ENCODE data around the gene FRMPD1.
"Not testable (repeated sequence)": the region's sequence is repeated elsewhere in the genome, so short reads cannot be mapped to it uniquely, and the experiment has no call there.

FRMPD1 gene

GRCh38 chr9:37747271-37747753 lies 96.6 kb downstream of the FRMPD1 start:
- TF ChIP-seq, protein P1, sequence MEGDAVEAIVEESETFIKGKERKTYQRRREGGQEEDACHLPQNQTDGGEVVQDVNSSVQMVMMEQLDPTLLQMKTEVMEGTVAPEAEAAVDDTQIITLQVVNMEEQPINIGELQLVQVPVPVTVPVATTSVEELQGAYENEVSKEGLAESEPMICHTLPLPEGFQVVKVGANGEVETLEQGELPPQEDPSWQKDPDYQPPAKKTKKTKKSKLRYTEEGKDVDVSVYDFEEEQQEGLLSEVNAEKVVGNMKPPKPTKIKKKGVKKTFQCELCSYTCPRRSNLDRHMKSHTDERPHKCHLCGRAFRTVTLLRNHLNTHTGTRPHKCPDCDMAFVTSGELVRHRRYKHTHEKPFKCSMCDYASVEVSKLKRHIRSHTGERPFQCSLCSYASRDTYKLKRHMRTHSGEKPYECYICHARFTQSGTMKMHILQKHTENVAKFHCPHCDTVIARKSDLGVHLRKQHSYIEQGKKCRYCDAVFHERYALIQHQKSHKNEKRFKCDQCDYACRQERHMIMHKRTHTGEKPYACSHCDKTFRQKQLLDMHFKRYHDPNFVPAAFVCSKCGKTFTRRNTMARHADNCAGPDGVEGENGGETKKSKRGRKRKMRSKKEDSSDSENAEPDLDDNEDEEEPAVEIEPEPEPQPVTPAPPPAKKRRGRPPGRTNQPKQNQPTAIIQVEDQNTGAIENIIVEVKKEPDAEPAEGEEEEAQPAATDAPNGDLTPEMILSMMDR (IDR thresholded peaks at IDR 0.05; ENCODE audit: low read depth, low read length) = peak; percentile 95
- in situ Hi-C loops (cut with HindIII; ENCODE audit: low sequenced_read_pairs) = no loop called here
- no peak overlapping the region for H3K4me3 ChIP-seq (ENCODE audit: low read depth, low read length)
- peak; percentile 69 for DNase-seq (ENCODE audit: low read depth, low spot score)

DNA sequence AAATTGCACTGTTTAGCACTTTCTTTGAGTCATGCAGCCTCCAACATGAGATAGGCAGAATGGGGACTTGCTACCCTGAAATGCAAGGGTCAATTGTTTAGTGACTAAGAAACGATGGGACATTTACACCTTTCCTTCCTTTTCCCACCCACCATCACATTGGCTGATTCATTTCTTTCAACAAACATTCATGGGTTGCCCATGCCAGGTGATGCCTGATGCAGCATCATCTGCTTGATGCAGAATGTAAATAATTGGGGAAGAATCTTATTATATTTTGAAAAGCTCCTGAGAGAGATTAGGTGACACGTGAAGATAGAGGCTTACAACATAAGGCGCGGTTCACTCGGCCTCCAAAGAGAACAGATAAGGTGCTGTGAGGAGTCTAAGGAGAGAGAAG lies 98.4 kb downstream of the FRMPD1 start:
- in situ Hi-C loops (cut with HindIII; ENCODE audit: low sequenced_read_pairs) = no loop called here
- TF ChIP-seq, protein P1 (IDR thresholded peaks at IDR 0.05; ENCODE audit: low read depth, low read length) = no peak
- H3K4me3 ChIP-seq (ENCODE audit: low read depth, low read length) = no peak overlapping the region
- DNase-seq (ENCODE audit: low read depth, low spot score) = no peak

DNA sequence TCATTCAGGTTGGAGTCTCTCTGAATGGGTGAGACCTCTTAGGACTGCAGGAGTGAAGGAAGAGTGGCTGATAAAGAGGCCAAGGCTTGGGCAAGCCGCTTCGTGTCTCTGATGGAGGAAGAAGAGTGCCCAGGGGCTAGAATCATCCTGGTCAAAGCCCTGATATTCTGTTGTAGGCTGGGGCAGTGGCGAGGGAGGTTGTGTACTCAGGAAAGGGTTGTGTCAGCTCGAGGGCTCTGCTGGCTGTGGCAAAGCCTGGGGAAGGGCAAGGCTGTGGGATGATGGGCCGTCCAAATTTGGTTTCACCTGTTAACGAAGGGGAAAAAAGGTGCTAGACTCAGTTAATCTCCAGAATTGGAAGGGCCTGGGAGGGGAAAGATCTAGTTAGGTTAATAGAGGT lies 100.4 kb downstream of the FRMPD1 start:
- no peak for DNase-seq (ENCODE audit: low read depth, low spot score)
- in situ Hi-C loops (cut with HindIII; ENCODE audit: low sequenced_read_pairs) = no loop called here
- no peak overlapping the region for H3K4me3 ChIP-seq (ENCODE audit: low read depth, low read length)
- TF ChIP-seq, protein P1 (IDR thresholded peaks at IDR 0.05; ENCODE audit: low read depth, low read length) = no peak

DNA sequence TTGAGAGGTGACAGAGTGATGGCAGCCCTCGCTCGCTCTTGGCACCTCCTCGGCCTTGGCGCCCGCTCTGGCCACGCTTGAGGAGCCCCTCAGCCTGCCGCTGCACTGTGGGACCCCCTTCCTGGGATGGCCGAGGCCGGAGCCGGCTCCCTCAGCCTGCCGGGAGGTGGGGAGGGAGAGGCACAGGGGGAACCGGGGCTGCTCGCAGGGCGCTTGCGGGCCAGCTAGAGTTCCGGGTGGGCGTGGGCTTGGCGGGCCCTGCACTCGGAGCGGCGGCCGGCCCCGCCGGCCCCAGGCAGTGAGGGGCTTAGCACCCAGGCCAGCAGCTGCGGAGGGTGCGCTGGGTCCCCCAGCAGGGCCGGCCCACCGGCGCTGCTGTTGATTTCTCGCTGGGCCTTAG lies 101.0 kb downstream of the FRMPD1 start:
- in situ Hi-C loops (cut with HindIII; ENCODE audit: low sequenced_read_pairs); DNase-seq (ENCODE audit: low read depth, low spot score); H3K4me3 ChIP-seq (ENCODE audit: low read depth, low read length): not testable (repeated sequence)

- in situ Hi-C loops (cut with HindIII; ENCODE audit: low sequenced_read_pairs); DNase-seq (ENCODE audit: low read depth, low spot score); H3K4me3 ChIP-seq (ENCODE audit: low read depth, low read length): not testable (repeated sequence)
Observed at GRCh38 chr9:37752112-37752511, 101.4 kb downstream of the FRMPD1 start.

DNA sequence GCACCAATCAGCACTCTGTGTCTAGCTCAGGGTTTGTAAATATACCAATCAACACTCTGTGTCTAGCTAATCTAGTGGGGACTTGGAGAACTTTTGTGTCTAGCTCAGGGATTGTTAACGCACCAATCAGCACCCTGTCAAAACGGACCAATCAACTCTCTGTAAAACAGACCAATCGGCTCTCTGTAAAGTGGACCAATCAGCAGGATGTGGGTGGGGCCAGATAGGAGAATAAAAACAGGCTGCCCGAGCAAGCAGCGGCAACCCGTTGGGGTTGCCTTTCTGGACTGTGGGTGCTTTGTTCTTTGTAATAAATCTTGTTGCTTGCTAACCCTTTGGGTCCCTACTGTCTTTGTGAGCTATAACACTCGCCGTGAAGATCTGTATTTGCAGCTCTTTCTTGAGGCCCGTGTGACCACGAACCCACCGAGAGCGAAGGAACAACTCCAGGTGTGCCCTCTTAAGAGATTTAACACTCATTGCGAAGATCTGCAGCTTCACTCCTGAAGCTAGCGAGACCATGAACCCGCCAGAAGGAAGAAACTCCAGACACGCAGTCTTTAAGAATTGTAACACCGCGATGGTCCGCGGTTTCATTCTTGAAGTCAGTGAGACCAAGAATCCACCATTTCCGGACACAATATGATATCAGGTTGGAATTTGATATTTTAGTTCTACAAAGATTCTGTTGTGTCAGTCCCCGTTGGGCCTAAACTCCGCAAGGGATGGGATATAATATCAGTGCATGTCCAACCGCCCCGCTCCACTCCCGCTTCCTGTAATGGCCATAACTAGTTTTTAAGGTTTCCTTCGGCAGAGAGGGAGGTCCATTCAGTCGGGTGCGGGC lies 102.1 kb downstream of the FRMPD1 start:
- in situ Hi-C loops (cut with HindIII; ENCODE audit: low sequenced_read_pairs) = no loop called here
- peak overlapping the region; percentile 64 for H3K4me3 ChIP-seq (ENCODE audit: low read depth, low read length)
- no peak for DNase-seq (ENCODE audit: low read depth, low spot score)
- TF ChIP-seq, protein P1 (IDR thresholded peaks at IDR 0.05; ENCODE audit: low read depth, low read length) = no peak

DNA sequence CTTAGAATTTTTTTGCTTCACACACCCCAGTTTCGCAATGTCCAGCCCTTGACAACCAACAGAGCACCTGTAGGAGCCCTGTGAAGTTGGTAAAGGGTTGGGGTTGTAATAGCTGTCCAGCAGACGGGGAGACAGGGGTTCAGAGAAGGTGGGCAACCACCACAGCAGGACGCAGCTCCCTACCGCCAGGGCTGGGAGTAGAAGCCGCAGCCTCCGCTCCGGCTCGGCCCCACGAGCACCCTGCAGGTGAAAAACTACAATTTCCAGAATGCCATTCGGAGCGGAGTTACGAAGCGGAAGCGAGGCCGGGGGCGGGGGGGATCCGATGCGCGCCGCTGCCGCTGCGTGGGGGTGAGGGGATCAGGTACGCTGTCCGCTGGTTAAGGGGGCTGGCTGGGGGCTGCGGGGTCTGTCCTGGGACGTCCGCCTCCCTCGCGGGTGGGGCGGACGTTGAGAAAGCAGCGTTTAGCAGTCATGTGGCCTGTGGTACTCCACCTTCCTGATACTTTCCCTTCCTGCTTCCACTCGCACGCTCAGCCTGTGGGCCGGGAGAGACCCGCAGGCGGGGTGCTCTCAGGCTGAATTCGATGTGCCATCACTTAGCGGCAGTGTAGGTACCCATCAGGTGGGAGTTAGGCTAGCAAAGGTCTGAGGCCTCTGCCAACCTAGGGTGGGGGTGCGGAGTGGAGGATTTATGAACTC lies 102.9 kb downstream of the FRMPD1 start, which contains the start of gene TRMT10B:
TSS of gene TRMT10B (plus strand) at position 317 of the 702 bp plus-strand sequence. CDS start 8,127 bp downstream, outside the sequence.
- peak within 1 kb of the TSS; percentile 64 for H3K4me3 ChIP-seq (ENCODE audit: low read depth, low read length)
- TF ChIP-seq, protein P1 (IDR thresholded peaks at IDR 0.05; ENCODE audit: low read depth, low read length) = no peak
- DNase-seq (ENCODE audit: low read depth, low spot score) = peak; percentile 74
- in situ Hi-C loops (cut with HindIII; ENCODE audit: low sequenced_read_pairs) = no loop called here
